ENCODE measurements around the gene PAPSS1.

PAPSS1 gene

GRCh38 chr4:107747748-107748486 lies 27.9 kb upstream of the PAPSS1 start:
- TF ChIP-seq, protein P1, sequence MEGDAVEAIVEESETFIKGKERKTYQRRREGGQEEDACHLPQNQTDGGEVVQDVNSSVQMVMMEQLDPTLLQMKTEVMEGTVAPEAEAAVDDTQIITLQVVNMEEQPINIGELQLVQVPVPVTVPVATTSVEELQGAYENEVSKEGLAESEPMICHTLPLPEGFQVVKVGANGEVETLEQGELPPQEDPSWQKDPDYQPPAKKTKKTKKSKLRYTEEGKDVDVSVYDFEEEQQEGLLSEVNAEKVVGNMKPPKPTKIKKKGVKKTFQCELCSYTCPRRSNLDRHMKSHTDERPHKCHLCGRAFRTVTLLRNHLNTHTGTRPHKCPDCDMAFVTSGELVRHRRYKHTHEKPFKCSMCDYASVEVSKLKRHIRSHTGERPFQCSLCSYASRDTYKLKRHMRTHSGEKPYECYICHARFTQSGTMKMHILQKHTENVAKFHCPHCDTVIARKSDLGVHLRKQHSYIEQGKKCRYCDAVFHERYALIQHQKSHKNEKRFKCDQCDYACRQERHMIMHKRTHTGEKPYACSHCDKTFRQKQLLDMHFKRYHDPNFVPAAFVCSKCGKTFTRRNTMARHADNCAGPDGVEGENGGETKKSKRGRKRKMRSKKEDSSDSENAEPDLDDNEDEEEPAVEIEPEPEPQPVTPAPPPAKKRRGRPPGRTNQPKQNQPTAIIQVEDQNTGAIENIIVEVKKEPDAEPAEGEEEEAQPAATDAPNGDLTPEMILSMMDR (IDR thresholded peaks at IDR 0.05; ENCODE audit: low read depth, low read length), result no peak
- no peak overlapping the region for H3K4me3 ChIP-seq (replicated peaks in 1 of 2; ENCODE audit: low read depth in 2 of 2, low read length in 2 of 2)
- no peak for DNase-seq (ENCODE audit: low read depth in 2 of 2)

GRCh38 chr4:107746161-107746560 lies 26.1 kb upstream of the PAPSS1 start:
- DNase-seq (ENCODE audit: low read depth in 2 of 2), result no peak
- TF ChIP-seq, protein P1 (IDR thresholded peaks at IDR 0.05; ENCODE audit: low read depth, low read length), result no peak
- no peak overlapping the region for H3K4me3 ChIP-seq (replicated peaks in 1 of 2; ENCODE audit: low read depth in 2 of 2, low read length in 2 of 2)

DNA sequence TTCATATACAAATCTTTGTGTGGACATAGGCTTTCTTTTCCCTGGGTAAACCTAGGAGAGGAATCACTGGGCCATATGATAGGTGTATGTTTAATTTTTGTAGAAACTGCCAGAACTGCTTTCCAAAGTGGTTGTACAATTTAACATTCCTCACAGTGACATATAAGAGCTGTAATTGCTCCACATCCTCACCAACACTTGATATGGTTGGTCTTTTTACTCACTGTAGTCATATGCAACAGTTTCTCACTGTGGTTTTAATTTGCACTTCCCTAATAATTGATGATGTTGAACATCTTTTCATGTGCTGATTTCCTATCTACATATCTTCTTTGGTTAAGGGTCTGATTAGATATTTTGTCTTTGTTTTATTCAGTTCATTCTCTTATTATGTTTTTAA lies 24.5 kb upstream of the PAPSS1 start:
- no peak for DNase-seq (ENCODE audit: low read depth in 2 of 2)
- TF ChIP-seq, protein P1 (IDR thresholded peaks at IDR 0.05; ENCODE audit: low read depth, low read length), result no peak
- H3K4me3 ChIP-seq (replicated peaks in 1 of 2; ENCODE audit: low read depth in 2 of 2, low read length in 2 of 2), result no peak overlapping the region

GRCh38 chr4:107743532-107743931 lies 23.5 kb upstream of the PAPSS1 start:
- DNase-seq (ENCODE audit: low read depth in 2 of 2), result no peak
- TF ChIP-seq, protein P1 (IDR thresholded peaks at IDR 0.05; ENCODE audit: low read depth, low read length), result no peak
- H3K4me3 ChIP-seq (replicated peaks in 1 of 2; ENCODE audit: low read depth in 2 of 2, low read length in 2 of 2), result no peak overlapping the region

GRCh38 chr4:107742791-107743190 lies 22.8 kb upstream of the PAPSS1 start:
- DNase-seq (ENCODE audit: low read depth in 2 of 2), result no peak
- H3K4me3 ChIP-seq (replicated peaks in 1 of 2; ENCODE audit: low read depth in 2 of 2, low read length in 2 of 2), result no peak overlapping the region
- TF ChIP-seq, protein P1 (IDR thresholded peaks at IDR 0.05; ENCODE audit: low read depth, low read length), result no peak

DNA sequence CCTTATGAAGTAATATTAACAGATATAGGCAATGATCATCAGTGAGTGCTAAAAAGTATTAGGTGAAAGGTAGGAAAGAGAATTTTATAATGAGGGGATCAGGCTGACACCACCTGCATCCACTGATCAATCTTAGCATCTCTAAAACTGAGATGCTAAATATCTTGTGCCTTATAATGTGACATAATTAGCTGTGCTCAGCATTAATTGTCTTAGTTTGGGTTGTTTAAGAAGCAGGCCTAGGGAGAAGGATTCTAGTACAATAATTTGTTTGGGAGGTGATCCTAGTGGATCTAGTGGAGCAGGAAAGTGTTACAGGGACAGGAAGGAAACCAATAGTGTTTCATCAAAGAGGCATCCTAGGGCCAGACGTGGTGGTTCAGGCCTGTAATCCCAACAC lies 22.2 kb upstream of the PAPSS1 start:
- TF ChIP-seq, protein P1 (IDR thresholded peaks at IDR 0.05; ENCODE audit: low read depth, low read length), result no peak
- no peak for DNase-seq (ENCODE audit: low read depth in 2 of 2)
- no peak overlapping the region for H3K4me3 ChIP-seq (replicated peaks in 1 of 2; ENCODE audit: low read depth in 2 of 2, low read length in 2 of 2)
